GM18526 (cell line): ENCODE results near the gene PALD1.

ENCODE experiments used
- POLR2A ChIP-seq: IDR thresholded peaks from 3 replicates; pipeline ENCODE4 v1.6.1; 2011; ENCODE audit not compliant: insufficient read length; ENCODE audit errors: extremely low read depth

Gene PALD1

DNA sequence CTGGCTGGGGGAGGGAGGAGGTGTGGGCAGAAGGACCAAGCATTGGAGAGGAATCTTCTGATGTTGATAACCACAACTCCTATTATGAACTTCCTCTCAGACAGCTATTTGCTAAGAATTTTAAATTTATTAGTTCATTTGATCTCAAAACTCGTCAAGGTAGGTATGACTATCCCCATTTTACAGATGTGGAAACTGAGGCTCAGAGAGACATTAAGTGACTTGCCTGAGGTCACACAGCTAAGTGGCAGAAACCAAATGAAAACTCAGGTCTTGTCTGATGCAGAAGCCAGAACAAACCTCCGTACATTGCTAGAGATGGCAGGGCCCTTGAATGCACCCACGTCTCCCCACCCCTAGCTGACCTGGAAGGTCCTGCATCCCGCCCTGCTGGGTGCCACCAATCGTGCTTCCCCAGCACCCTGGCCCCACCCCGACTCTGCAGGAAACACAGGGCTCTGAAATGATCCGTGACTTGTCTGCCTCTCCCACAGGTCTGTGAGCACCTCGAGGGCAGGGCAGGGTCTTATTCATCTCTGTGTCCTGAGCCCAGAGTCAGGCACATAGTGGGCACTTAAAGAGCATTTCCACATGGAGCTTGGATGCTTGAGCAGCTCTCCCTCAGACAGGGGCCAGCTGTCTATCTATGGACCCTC is 5.6 kb upstream of the PALD1 start:
- no peak for TF ChIP-seq POLR2A

DNA sequence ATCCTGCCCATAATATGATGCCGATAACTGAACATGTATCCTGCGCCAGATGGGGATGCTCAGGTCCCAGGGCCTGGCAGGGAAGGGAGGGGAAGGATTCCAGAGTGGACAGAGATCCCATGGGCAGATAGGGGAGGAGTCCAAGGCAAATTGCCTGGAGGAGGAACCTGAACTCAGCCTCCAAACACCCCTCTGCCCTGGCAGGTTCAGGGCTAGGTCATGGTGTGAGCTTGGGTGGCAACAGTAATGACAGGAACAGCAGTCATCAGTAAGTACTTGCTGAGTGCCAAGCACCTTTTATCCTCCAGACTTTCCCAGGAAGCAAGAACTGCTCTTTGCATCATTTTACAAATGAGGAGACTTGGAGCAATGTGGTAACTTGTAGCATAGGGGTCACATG is 3.8 kb upstream of the PALD1 start:
- TF ChIP-seq POLR2A: no peak

DNA sequence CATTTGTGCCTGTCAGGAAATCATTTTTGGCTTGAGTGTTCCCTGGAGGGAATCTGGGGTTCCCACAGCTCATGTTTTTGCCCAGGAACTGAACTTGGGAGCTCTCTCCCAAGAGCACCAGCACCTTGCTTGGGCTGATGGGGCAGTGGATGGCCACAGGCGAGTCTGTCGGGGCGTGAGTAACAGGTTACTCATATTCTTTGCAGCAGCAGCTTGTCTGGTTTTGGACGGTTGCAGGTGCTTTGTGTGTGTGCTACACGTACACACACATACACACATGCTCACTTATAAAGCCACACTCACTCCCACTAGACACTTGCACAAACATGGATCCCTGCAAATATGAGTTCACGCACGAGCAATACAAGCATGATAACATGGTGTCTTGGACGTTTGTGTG is 2.9 kb upstream of the PALD1 start:
- no peak for TF ChIP-seq POLR2A

- TF ChIP-seq POLR2A: no peak
Measured at GRCh38 chr10:70476249-70477035, 2.1 kb upstream of the PALD1 start.

DNA sequence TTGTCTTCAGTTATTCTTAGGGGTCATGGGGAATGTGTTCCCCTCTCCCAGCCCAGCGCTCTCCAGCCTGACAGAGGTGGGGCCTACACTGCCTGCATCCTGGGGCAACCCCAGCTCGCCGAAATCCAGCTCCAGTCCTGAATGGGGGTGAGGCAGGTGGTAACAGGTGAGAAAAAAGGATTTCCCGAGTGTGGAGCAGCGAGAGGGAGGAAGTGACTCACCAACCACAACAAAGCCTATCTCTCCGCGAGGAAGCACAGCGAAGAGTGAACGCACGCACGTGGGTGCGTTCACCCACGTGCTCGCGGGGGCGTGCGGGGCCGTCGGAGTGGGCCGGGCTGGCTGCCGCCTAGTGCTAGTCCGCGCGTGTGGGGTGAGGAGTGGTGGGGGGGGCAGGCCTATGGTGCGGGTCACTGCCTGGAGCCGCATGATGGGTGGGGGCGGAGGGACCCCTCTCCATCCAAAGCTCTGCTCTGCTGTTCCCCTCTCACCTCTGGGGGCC is 855 bp upstream of the PALD1 start:
- no peak for TF ChIP-seq POLR2A

GRCh38 chr10:70479165-70479581 is 606 bp downstream of the PALD1 start:
- TF ChIP-seq POLR2A: no peak

DNA sequence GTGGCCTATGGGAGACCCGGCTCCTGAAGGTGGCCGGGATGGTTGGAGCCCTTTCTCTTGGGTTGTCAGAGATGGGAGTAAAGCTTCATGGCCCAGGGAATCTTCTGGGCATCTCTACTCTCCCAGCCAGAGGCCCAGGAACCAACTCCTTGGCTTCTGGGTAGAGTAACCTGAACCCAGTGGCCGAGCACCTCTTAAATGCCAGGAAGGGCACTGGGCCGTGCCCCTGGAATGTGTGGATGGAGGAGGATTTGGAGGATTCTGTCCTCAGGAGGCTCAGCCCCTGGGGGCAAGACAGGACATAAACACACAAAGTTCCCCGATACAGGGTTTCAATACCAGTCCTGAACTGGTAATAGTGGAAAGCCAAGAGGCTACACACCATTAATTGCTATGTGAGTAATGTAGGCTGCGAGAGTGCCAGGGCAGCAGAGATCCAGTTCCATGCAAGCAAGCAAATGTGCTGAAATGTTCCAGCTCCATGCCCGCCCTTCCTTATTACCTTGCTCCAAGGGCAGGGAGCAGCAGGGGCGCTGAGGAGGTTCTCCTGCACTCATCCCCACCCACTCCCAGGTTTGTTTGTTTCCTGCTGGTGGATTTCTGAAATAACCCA is 1.2 kb downstream of the PALD1 start:
- no peak for TF ChIP-seq POLR2A

GRCh38 chr10:70480239-70480861 is 1.8 kb downstream of the PALD1 start:
- no peak for TF ChIP-seq POLR2A

DNA sequence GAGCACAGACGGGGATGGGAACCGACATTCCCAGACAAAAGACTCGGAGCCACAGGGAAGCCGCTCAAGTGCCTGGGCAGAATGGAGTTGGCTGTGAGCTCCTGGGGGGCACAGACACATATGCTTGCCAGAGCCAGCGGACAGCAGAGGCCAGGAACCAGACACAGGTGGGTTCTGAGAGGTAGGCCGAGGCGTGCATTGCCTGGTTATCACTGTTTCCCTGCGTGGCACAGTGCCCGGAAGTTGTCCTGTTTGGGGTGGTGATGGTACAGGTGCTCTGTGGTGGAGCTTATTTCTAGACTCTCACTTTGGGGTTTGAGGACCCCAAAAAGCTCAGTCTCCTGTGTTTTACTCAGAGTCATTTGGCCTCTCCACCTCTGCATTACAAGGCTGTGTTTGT is 2.5 kb downstream of the PALD1 start:
- no peak for TF ChIP-seq POLR2A

GRCh38 chr10:70481831-70482530 is 3.4 kb downstream of the PALD1 start:
- no peak for TF ChIP-seq POLR2A

DNA sequence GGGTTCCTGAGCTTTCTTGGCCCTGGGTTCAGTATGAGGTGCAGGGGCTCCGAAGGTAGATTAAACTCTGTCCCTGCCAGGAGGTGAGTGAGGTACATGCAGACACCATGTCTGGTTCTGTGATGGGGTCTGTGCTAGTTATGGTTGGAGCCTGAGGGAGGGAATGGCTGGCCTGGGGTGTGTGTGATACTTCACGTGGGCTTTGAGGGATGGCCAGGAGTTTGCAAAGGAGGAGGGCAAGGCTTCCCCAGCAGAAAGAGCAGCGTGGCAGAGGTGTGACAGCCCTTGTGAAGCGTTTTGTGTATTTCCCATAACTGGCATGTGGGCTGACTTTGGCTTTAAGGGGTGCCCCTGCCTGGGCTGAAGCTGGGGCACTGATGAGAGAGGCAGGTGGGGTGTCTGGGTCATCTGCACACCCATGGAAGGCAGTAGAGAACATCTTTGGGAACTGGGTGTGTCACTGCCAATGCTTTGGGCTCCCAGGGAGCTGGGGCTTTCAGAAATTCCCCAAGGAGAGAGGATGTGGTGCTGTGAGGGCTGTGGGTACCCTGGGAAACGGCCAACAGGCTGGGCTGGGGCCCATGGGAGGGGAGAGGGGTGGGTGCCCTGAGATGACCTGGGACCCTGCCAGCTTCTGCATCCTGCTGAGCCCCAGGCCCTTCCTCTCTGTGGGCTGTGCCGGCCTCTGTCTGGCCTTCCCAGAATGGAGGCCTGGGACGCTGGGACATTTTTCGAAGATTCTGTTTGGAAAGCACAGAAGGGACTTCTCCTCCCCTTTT is 4.6 kb downstream of the PALD1 start:
- no peak for TF ChIP-seq POLR2A

GRCh38 chr10:70487824-70488223 is 9.3 kb downstream of the PALD1 start:
- no peak for TF ChIP-seq POLR2A

- TF ChIP-seq POLR2A: no peak
Measured at GRCh38 chr10:70490142-70490541, 11.6 kb downstream of the PALD1 start.

- TF ChIP-seq POLR2A: no peak
Measured at GRCh38 chr10:70491614-70492013, 13.0 kb downstream of the PALD1 start.
